ENCODE measurements around the gene MED12L. TPM values are rescaled to one million over a fixed set of nuclear protein-coding genes. Genes with fewer than 3 reads are reported as not detected.

Gene MED12L
- total RNA-seq, 4 donors from 2014 or later: 0.08 to 1.5 (median 0.19) TPM

DNA sequence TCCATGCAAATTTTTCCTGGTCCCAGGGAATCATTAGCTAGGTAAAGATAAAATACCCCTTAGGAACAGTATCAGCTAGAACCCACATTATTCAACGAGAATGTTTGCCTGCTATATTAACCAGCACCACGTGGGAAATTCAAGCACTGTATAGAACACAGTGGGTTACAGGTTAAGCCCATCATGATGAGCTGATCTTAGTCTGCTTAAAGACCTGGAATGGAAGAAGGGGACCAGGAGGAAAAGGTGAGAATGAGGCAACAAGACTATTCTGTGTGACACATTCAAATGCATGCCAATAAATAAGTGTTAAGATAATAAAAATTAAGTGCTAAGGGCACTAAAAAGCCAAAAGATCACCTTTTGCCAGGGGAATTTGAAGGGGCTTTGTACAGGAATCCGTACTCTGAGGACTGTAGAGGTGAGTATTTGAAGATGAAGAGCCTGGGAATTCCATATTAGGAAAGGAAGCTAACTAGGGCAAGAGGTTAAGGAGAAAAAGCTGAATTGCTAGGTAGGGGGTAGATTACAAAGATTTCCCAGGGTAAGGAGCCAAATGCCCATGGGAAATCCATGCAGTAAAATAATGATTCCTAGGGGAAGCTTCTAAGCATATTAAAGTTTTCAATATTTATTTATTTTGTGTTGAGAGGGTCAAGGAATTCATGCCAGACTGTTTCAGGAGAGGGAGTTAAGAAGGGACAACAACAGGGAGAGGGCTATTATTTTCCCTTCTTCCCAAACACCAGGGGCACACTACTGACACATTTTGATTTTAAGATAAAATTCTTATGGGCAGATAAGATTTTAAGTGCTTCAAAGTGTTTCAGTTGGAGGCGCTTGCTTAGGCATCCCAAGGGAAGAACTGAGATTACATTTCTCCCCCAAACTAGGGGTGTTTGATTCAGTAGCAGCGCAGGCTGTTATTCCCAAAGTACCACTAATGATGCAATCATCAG lies 2.3 kb upstream of the MED12L start:
- H3K4me3 ChIP-seq: no peak overlapping the region
- H3K27me3 ChIP-seq: peaks cover 0 to 97% (median 2%) of the 10 kb centered on the region in 4 donors
- H3K9me3 ChIP-seq: no peaks in the 10 kb centered on the region
- no peak for TF ChIP-seq POLR2A (IDR thresholded peaks at IDR 0.05)
- TF ChIP-seq, protein P1, sequence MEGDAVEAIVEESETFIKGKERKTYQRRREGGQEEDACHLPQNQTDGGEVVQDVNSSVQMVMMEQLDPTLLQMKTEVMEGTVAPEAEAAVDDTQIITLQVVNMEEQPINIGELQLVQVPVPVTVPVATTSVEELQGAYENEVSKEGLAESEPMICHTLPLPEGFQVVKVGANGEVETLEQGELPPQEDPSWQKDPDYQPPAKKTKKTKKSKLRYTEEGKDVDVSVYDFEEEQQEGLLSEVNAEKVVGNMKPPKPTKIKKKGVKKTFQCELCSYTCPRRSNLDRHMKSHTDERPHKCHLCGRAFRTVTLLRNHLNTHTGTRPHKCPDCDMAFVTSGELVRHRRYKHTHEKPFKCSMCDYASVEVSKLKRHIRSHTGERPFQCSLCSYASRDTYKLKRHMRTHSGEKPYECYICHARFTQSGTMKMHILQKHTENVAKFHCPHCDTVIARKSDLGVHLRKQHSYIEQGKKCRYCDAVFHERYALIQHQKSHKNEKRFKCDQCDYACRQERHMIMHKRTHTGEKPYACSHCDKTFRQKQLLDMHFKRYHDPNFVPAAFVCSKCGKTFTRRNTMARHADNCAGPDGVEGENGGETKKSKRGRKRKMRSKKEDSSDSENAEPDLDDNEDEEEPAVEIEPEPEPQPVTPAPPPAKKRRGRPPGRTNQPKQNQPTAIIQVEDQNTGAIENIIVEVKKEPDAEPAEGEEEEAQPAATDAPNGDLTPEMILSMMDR (IDR thresholded peaks at IDR 0.05): no peak
- intact Hi-C loops (cut with DNase I): no loop called here
- H3K4me1 ChIP-seq: peaks cover 6 to 26% (median 19%) of the 10 kb centered on the region in 3 donors
- DNase-seq: no peak
- WGBS, 2 donors: 44 to 54% methylated on average over 5 of the region's 5 CpGs
- H3K27ac ChIP-seq: no peak overlapping the region
- H3K36me3 ChIP-seq: no peaks in the 10 kb centered on the region

DNA sequence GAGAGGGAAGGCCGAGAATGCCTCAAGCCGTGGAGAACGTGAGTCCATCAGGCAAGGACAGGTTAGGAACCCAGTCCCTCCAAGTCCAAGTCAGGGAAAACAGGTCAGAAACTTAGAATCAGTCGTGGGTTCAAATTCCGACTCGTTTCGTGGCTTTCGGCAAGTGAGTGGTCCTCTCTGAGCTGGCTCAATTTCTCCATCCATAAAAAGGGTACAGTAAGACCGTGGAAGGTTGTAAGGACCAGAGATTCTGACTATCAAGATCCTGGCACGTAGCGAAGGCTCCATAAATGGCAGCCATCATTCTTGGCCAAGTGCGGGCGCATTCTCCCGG lies 604 bp upstream of the MED12L start:
- intact Hi-C loops (cut with DNase I): no loop called here
- WGBS, 2 donors: 64 to 71% methylated on average over 6 to 9 of the region's 14 CpGs
- Histone ChIP-seq H3K9me3 (no peaks in the 10 kb centered on the region), H3K4me3 (peak overlapping the region; percentile 41 to 66 (median 61)), H3K4me1 (peaks cover 6 to 26% (median 19%) of the 10 kb centered on the region in 3 donors), H3K27ac (no peak overlapping the region), H3K36me3 (no peaks in the 10 kb centered on the region), H3K27me3 (peaks cover 0 to 81% (median 2%) of the 10 kb centered on the region in 4 donors)
- no peak for DNase-seq
- TF ChIP-seq, protein P1 (IDR thresholded peaks at IDR 0.05): no peak
- TF ChIP-seq POLR2A (IDR thresholded peaks at IDR 0.05): no peak

DNA sequence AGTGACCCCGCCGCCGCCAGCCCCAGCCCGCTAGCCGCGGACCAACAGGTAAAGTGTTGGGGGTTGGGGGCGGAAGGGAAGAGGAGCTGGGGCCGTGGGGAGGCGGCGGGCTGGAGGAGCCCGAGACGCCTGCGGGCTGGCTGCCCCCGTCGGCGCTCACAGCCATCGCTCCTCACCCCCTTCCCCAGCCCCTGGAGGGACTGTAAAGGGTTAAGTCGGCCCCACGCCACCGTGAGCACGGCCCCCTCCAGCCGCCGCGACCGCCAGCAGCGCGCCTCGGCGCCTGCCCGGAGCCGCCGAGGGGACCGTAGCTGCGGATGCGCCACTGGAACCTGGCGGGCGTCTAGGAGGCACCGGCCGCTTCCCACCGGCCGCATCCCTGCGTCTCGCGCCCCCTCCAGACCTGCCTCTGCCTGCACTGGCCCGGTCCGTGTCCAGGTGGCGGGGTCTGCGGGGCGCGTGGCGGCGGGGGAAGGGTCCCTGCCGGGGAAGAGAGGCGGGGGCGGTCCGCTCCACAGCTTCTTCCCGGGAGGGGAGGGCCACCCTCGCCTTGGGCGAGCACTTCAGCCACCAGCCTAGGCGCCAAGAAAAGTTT lies 522 bp downstream of the MED12L start:
- Histone ChIP-seq H3K9me3 (no peaks in the 10 kb centered on the region), H3K4me1 (peaks cover 6 to 26% (median 19%) of the 10 kb centered on the region in 3 donors), H3K27ac (peak overlapping the region in 1 of 4 donors; percentile 1), H3K27me3 (peaks cover 0 to 70% (median 2%) of the 10 kb centered on the region in 4 donors), H3K4me3 (peak overlapping the region; percentile 41 to 66 (median 61)), H3K36me3 (no peaks in the 10 kb centered on the region)
- no peak for TF ChIP-seq POLR2A (IDR thresholded peaks at IDR 0.05)
- TF ChIP-seq, protein P1 (IDR thresholded peaks at IDR 0.05): no peak
- no peak for DNase-seq
- WGBS, 2 donors: 0 to 1% methylated on average over 7 to 29 of the region's 60 CpGs
- intact Hi-C loops (cut with DNase I): no loop called here

- peak overlapping the region in 1 of 4 donors; percentile 1 for H3K27ac ChIP-seq
- 6 to 18% methylated on average over 20 to 23 of the region's 81 CpGs for WGBS, 2 donors
- peaks cover 6 to 26% (median 19%) of the 10 kb centered on the region in 3 donors for H3K4me1 ChIP-seq
- intact Hi-C loops (cut with DNase I): no loop called here
- H3K4me3 ChIP-seq: peak overlapping the region; percentile 41 to 66 (median 61)
- TF ChIP-seq, protein P1 (IDR thresholded peaks at IDR 0.05): peak in 4 of 6 experiments; percentile 15 to 46 (median 27)
- no peak for TF ChIP-seq POLR2A (IDR thresholded peaks at IDR 0.05)
- peak; percentile 14 for DNase-seq
- no peaks in the 10 kb centered on the region for H3K36me3 ChIP-seq
- H3K9me3 ChIP-seq: no peaks in the 10 kb centered on the region
- peaks cover 0 to 64% (median 2%) of the 10 kb centered on the region in 4 donors for H3K27me3 ChIP-seq
These were observed 1.3 kb downstream of the MED12L start for GRCh38 chr3:151086484-151087456.

Measured in esophagus squamous epithelium (tissue), 5 donors.